BJ (cell line): ENCODE data around the gene NTRK3. TPM values are rescaled to one million over a fixed set of nuclear protein-coding genes. Genes with fewer than 3 reads are reported as not detected.

ENCODE experiments used
- CTCF ChIA-PET: fragments of 350-600 bp; formaldehyde crosslinking; extraction: SDS; loops from one replicate; lab custom pipeline; 2021; ENCODE audit warnings: antibody characterized with exemption, inconsistent platforms; lab: Yijun Ruan, JAX
- POLR2A ChIA-PET: fragments of 300-600 bp; sonication (Branson Sonifier 250); formaldehyde crosslinking; extraction: SDS; loops from one replicate; lab custom pipeline; 2021; ENCODE audit warnings: antibody characterized with exemption; lab: Charles Lee
- DNase-seq: peaks from one replicate; pipeline ENCODE4 v3.0.0-alpha.2; 2011; ENCODE audit warnings: low read depth
- H3K27me3 ChIP-seq: 2 replicates; pipeline ENCODE4 v1.6.0; 2011; ENCODE audit warnings: low read length; ENCODE audit not compliant: control insufficient read depth, insufficient read depth
- H3K36me3 ChIP-seq: 2 replicates; pipeline ENCODE4 v1.5.1; 2011; ENCODE audit warnings: low read length; ENCODE audit not compliant: control insufficient read depth, insufficient read depth
- H3K4me3 ChIP-seq: 2 replicates; pipeline ENCODE4 v1.5.1; 2011; ENCODE audit warnings: low read depth, mild to moderate bottlenecking, control low read depth, low read length
- polyA plus RNA-seq: library from polyadenylated mRNA; depleted of rRNA; stranded (reverse); fragments of >200 nt; gene quantifications from 2 replicates; pipeline ENCODE4 v1.2.3, GENCODE V29; 2011
- TF ChIP-seq, protein P1 (sequence below): IDR thresholded peaks from 2 replicates; pipeline ENCODE4 v1.5.1; 2011; ENCODE audit warnings: low read depth, mild to moderate bottlenecking, control low read depth, inconsistent platforms, low read length, moderate library complexity; ENCODE audit not compliant: insufficient read depth

The NTRK3 gene
- polyA plus RNA-seq, 1 experiment, result 0.12 TPM

DNA sequence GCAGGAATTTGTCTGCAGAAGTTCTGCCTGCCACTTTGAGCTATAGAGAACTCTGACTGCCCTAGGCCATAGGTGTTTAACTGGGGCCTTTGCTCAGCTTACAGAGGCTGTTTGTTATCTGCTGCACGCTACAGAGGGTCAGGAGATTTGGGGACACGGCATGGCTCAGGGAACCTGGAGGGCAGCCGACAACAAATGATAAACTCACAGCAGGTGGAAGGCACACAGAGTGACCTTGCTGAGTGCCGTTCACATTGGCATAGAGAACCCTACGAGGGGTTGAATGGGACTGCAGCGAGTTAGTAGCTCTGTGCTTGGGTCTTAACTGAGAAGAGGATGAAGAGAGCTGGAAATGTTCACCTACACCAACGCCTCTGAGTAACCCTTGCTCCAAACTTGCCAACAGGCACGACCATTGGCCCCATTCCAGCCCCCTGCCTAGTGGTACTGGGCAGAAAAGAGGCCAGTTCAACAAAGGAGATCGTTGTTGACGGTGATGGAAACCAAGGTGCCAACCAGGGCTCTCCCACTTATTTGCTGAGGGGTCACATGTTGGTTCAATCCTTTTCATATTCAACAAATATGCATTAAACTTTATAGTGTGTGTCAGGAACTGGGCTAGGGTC lies 301.1 kb downstream of the NTRK3 start:
- no peaks in the 10 kb centered on the region for H3K27me3 ChIP-seq
- no peaks in the 10 kb centered on the region for H3K36me3 ChIP-seq
- TF ChIP-seq, protein P1, sequence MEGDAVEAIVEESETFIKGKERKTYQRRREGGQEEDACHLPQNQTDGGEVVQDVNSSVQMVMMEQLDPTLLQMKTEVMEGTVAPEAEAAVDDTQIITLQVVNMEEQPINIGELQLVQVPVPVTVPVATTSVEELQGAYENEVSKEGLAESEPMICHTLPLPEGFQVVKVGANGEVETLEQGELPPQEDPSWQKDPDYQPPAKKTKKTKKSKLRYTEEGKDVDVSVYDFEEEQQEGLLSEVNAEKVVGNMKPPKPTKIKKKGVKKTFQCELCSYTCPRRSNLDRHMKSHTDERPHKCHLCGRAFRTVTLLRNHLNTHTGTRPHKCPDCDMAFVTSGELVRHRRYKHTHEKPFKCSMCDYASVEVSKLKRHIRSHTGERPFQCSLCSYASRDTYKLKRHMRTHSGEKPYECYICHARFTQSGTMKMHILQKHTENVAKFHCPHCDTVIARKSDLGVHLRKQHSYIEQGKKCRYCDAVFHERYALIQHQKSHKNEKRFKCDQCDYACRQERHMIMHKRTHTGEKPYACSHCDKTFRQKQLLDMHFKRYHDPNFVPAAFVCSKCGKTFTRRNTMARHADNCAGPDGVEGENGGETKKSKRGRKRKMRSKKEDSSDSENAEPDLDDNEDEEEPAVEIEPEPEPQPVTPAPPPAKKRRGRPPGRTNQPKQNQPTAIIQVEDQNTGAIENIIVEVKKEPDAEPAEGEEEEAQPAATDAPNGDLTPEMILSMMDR, result no peak
- POLR2A ChIA-PET, result no interaction called here
- CTCF ChIA-PET, result no interaction called here
- no peak for DNase-seq
- no peak overlapping the region for H3K4me3 ChIP-seq

DNA sequence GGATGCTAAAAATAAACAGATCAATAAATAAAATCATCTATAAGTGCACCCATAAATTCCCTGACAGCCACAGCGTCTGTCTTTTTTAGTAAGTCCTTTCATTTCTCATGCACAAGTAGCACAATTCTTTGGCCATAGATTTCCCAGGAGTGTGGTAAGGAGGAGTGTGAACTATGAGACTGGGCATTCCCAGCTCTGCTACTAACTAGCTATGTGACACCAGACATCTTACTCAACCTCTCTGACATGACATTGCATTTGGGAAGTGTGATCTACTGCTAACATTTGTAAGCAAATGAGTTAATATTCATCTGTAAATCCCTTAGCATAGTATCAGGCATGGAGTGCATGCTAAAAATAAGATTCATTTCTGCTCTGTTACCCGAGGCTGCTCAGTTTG lies 301.7 kb downstream of the NTRK3 start:
- TF ChIP-seq, protein P1, result no peak

DNA sequence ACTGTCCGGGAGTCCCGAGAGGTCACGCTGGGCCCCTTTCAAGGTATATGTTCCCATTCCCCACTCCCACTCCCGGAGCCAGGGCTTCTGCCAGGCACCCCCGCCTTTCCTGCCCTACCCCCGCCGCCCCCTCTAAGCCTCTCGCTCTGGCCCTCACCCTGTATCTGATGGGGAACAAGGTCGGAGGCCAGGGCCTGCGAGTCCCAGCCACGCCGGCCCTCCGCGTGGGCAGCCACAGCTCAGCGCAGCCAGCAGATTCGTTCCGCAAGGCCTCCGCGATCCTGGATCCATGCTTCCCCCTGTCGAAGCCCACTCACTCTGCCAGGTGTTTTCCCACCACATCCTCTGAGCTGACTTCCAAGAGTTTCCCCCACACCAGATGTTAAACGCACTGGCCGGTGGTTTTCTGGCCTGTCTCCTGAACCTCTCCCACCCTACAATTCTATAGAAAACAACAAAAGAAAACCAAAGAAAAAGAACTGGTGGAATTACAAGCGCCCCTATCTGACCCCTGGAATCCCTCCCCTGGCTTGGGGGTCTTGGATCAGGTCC lies 303.7 kb downstream of the NTRK3 start:
- TF ChIP-seq, protein P1, result no peak
- Histone ChIP-seq H3K4me3 (no peak overlapping the region), H3K36me3 (no peaks in the 10 kb centered on the region), H3K27me3 (no peaks in the 10 kb centered on the region)
- no peak for DNase-seq
- ChIA-PET POLR2A (no interaction called here), CTCF (interaction anchor here (1.0 kb wide), 1 partner anchor 13 kb away, joined by 3 read pairs; no protein-coding TSS in a partner anchor)

More for the DNA sequence above, 301.7 kb downstream of the NTRK3 start:
- Histone ChIP-seq H3K27me3 (no peaks in the 10 kb centered on the region), H3K4me3 (no peak overlapping the region), H3K36me3 (no peaks in the 10 kb centered on the region)
- POLR2A ChIA-PET, result no interaction called here
- DNase-seq, result no peak
- CTCF ChIA-PET, result no interaction called here

DNA sequence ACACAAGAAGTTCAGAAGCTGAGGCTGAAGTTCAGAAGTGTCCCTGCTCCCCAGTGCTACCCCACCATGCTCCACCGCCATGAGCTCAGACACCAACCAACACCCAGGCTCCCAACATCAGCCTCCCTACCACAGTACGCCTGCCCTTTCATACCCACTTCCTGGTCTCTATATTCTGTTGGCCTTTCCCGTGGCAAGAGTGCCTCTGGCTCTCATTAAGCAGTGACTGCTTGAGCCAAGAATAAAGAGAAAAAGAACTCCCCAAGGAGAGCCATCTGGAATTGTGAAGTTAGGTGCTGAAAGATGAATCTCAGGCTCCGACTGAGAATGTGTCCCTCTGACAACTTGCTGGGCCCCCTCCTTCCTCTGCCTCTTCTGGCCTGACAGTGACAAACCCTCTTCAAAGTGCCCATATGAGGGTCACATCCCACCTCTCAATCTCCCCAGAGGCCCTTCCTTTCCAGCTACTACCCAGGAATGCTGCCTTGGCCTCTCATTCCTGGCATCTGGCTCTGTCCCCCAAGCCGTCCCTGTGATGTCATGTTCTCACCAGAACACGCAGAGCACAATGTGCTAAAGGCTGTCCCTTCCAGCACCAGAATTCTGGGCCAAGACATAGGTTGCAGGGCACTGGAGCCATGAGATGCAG lies 306.8 kb downstream of the NTRK3 start:
- Histone ChIP-seq H3K4me3 (no peak overlapping the region), H3K36me3 (no peaks in the 10 kb centered on the region), H3K27me3 (no peaks in the 10 kb centered on the region)
- DNase-seq, result no peak
- TF ChIP-seq, protein P1, result no peak
- CTCF ChIA-PET, result no interaction called here
- POLR2A ChIA-PET, result no interaction called here

DNA sequence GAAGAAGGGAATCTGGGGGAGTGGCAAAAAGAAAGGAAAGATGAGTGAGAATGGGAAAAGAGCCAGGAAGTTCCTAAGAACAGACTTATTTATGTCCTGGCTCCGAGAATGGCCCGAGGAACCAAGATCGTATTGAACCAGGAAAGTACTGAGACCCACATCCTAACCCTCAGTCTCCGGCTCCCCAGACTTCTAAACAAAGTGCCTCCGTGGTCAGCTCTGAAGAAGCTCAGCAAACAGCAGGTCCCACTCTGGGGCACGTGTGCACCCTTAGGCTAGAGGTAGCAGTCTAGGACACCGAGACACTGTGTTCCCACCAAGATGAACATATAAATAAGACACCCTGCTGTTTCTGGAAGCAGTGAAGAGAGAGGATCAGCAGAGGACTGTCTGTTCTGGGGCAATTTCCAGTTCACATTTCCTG lies 307.4 kb downstream of the NTRK3 start:
- Histone ChIP-seq H3K36me3 (no peaks in the 10 kb centered on the region), H3K4me3 (no peak overlapping the region), H3K27me3 (no peaks in the 10 kb centered on the region)
- POLR2A ChIA-PET, result no interaction called here
- CTCF ChIA-PET, result no interaction called here
- DNase-seq, result no peak
- TF ChIP-seq, protein P1, result no peak
